HG02759 (cell line): ENCODE results near the gene SND1.

Source experiments
- ATAC-seq: cut with Tn5 transposase; IDR thresholded peaks from one replicate; pipeline ENCODE4 v1.9.1; 2021; ENCODE audit warnings: mild to moderate bottlenecking, moderate library complexity; ENCODE audit not compliant: unreplicated experiment

Gene SND1

DNA sequence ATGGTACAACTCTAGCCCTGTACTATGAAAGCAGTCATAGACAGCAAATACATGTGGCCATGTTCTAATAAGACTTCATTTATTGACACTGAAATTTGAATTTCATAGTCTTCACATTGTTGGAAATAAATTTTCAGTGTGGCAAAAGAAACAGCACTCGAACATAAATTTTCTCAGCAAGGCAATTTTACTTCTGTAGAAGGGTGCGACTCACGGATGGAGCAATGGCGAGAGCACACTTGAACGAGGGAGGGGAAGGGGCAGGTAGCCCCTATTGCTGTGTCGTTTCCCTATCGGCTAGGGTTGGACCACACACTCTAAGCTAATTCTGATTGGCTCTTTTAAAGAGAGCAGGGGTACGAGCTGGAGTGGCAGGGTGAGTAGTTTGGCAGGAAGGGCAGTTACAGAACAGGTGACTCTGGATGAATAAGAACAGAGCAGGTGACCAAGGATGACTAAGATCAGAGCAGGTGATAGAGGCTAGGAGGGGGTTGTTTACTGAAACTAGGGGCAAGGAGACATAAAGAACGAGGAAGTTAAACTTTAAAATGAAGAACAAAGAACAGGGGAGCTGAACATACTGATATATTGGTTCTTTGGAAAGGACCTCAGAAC is 327.2 kb downstream of the SND1 start:
- no peak for ATAC-seq

DNA sequence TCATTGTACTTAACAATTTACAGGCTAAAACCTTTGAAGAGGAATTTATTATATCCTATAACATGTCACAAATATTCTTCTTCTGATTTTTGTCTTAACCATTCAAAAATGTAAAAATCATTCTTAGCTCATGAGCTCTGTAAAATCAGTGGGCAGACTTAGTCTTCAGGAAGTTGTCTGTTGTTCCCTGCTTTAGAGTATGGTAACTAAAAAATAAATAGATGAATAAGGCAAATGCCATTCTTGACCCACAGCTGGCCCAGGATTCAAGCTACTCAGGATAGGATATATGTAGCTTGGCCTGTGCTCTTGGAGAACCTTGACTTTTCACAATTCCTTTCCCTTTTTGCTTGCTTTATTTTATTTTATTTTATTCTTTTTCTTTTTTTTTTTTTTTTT is 327.7 kb downstream of the SND1 start:
- ATAC-seq, result no peak

DNA sequence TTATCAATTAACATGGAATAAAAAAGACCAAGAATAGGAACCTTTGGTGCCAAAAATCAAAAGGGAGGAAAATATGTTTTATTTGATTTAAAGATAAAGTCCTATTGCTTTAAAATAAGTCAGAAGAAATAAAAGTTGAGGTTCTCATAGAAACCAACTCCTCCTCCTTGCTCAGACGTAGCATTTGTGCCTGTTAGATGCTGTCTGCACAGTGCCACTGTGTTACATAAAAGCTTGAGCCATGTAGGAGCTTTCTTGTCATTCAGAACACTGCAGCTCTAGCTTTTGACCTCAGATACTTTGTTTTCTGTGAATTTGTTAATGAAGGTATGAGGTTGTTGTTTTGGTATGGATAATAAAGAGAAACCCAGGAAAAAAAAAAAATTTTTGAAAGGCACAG is 328.9 kb downstream of the SND1 start:
- ATAC-seq, result no peak

DNA sequence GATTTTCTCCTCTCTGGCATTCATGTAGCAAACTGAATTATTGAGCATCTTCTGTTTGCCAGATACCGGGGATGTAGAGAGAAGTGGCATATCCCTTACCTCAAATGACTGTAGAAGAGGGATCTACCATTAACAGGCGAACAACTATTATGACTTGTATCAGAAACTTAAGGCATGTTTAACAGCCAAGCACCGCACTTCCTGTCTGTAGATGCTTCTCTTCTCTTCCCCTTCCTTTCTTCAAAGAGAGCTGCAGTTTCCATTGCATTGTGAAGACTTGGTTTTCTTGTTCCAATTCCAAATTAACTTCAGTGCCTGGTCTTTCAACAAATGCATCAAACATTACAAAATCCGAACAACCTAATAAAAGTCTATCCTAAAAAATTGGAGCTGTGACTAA is 330.0 kb downstream of the SND1 start:
- ATAC-seq, result no peak

DNA sequence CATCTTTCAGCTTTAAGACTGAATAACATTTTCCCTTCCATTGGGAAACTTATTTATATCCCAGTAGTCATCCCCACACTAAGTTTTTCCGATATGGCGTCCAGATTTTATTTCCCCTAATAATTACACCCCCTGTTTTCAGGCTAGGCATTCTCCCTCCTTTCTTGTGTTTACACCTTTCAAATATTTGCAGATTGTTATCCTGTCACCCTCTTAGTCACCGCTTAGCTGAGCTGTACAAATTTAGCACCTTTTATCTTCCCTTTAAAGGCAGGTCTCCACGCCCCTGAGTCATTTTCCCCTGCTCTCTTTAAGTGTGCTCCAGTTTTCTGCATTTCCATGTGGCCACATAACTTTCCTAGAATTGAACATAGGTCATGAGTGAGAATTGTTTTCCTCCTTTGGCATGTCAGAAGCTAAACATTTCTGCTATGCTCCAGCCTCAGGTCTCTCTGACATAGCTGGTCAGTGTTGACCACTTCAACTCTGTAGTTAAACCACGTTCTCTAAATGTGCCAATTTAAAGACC is 331.9 kb downstream of the SND1 start:
- ATAC-seq, result no peak

DNA sequence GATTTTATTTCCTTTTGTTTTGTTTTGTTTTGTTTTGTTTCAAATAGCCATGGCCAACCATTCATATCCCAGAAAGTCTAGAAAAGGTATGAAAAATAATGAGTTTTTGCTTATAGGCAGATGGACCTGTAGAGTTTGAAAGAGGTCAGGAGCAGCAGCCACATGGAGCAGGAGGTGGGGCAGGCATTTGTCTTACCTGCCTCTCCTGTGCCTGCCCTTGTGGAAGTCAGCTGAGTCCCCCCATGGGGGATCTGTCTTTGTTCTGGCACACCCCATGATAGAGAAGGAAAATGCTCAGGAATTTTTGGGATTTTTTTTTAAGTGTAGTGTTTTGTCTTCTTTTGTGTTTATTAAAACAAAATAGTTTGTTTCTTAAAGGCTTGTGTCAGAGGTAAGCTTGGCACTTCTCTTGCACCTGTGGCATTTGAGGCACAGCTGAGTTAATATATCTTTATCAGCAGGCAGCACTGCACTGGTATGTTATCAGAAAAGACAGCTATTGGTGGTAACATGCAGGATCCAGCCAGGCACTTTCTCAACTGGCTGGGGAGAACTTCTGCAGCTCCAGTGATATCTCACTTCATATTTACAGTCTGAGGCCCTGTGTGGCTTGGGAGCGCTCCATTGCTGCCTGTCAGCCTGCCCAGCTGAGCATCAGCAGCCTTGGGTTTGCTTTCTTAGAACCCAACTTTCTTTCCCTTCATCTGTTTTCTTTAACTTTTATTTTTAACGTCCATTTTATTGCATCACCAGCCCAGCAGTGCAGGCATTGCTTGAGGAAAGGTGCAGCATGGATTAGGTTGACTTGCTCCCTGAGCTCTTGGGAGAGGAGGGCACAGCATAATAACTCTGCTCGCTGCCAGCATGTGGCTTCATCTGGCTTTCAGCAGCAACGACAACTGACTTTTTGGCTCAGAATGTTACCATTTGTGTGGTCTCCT is 334.9 kb downstream of the SND1 start:
- no peak for ATAC-seq

DNA sequence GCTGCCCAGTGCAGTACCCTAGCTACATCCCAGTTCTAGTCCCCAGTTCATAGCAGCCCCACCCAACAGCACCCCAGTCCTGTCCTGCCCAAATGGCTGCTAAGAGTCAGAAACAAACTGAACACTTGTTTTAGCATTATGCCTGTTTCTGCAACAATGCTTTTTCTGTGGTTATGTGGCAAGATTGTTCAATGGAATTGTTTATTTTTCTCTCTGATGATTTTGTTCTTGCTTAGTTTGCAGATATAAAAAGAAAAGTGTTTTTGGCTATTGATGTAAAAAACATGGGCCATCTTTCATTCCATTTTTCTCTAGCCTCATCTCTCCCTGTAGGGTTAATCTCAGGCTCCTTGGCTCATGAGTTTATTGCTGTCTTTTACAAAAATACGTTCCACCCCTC is 336.8 kb downstream of the SND1 start:
- no peak for ATAC-seq

DNA sequence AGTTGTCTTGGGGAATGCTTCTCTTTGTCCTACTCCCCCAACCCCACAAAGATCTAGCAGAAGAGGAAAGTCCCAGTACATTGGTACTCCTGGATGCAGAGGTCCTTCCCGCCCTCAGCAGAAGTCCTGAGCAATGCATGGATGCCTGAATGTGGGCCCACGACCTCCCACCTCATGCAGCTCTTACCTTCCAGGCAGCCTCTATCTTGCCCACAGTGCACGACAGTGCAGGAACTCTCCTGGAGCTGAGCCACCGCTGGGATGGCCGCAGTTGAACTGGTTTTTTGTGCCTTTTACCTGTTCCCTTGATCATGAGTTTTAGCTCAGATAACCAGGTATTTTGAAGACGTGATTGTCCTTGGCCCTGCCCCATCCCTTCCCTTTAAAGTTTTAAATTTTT is 341.3 kb downstream of the SND1 start:
- ATAC-seq, result no peak

DNA sequence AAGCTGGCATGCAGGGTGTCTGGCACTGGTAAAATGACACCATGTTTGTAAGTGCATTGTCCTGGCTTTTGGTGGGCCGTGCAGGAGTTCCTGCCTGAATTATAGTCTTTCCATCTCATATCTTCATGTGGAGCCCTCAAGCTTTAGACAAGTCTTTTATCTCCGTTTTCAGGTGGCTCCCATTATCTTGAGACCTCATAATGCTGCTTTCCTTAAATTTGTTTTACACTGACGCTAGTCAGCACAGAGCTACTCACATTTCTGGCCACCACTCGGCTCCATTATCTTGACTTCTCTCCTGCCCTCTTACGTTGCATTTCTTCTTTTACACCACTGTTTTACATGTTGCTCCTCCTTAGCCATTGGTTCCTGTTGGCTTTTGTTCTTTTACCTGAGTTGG is 342.0 kb downstream of the SND1 start:
- ATAC-seq, result no peak

DNA sequence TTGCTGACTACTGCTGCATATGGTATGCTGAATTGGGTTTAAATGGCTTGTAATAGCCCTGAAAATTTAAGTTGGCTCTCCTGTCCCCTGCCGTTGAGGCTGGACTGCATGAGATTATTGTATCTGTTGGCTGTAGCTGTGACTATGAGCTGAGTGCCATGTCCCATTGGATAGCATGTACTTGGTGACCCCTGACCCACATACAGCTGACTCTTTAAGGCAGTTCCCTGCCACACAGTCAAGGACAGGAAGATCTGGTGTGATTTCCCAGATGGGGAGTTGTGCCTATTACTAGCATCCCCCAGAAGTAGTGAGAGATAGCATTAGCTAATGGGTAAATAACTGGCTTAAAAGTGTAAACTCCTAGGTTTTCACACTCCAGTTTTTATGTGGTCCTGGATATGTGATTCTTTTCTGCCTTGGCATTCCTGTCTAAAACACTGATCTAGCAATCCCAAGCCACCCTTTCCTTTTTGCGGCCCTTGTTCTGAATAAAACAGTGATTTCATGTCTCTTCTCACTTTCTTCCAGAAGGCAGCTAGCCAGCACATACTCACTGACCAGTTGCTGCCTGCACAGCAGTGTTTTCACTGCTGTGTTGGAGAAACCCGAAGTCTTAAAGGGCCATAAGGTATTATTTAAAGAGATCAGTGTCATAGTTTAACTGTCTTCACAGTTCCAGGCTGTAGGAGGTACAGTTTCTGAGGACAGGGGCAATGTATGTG is 343.3 kb downstream of the SND1 start:
- no peak for ATAC-seq

DNA sequence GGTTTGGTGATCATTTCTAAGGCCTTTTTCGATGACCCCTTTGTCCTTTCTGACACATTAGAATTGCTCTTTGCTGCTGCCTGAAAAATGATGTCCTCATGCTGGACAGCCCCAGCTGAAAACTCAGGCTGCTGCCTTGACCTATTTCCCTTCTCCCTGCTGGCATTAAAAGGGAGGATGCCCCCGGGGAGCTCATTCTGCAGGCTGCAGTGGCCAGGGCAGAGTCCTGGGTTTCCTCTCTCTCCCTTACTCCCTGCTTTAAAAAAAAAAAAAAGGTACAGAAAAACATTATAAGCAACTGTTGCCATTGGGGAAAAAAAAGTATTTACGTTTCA is 343.9 kb downstream of the SND1 start:
- no peak for ATAC-seq

DNA sequence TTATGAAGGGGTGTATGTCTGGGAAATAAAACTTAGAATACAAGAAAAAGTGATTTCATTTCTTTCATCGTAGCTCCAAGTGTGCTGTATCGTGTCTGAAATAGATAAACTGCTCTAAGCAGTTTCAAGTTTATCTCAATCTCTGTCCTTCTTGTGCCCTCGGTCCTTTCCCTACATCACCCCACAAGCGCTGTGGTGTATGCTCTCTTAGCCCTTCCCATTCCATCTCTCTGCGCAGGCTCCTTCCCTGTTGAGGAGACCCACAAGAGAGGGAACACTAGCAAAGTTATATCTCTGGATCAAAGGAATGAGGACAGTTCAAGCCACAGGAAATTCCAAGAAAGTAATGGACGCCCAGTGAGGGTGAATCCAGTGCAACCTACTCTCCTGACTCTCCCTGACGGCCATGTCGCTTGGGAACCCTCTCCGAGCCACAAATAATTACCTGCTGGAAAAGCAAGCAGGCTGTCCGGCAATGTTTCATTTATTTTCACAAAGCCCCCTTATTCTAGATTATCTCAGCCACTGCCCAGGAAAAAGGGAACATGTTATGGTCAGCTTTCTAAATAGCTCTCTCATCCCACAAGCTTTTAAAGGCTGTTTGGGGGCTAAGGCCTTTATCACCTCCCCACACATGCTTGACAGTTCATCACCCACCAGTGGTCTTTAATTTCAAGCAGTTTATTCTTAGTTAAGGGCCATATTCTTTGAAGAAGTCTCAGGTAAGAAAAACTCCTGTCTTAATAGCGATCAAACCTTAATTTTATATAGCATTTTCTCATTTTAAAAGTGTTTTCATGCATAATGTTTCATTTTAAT is 344.5 kb downstream of the SND1 start:
- ATAC-seq, result no peak

DNA sequence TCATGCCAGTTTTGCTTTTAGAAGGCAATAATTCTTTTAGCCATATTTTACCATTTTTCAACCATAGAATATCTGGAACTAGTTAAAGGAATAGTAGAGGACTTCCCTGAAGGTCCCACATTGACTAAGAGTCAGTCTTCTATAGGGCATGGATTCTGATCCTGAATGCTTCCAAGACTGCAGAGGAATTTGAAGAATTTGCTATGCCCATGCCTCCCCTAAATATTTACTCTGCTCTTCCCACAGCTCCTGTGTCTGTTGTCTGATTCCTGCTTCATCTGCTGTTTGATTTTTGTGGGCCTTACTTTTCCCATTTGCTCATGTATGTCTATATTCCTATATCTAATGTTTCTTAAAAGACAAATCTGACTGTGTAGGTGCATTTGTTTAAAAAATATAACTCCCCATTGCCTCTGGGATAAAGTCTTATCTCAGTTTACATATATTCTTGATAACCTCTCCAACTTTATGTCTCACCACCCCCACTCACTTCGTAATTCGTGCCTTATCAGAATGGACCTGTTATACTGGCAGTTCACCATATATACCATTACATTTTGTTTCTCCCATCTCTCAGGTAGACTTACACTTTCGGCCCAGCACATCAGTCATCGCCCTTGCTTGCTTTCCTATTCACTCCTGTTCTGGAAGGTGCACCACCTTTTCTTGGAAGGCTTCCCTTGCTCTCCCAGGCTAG is 345.4 kb downstream of the SND1 start:
- ATAC-seq, result no peak

DNA sequence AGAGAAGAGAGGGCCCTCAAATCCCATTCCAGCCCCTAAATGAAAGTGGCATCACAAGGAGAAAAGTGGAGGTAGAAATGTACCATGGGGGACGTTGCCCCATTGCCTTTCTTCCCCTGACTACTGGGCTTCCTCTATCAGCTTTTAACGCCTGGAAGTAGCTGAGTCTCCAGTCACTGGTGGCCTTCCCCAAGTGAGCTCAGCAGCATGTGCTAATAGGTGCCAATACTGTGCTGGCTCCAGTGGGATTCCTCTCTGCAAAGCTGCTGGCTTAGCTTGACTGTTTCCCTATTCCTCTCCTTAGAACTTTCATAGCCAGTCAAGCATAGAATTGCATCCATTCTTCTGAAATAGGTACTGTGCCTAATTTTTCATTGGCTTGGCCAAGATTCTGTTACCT is 346.7 kb downstream of the SND1 start:
- ATAC-seq, result no peak

DNA sequence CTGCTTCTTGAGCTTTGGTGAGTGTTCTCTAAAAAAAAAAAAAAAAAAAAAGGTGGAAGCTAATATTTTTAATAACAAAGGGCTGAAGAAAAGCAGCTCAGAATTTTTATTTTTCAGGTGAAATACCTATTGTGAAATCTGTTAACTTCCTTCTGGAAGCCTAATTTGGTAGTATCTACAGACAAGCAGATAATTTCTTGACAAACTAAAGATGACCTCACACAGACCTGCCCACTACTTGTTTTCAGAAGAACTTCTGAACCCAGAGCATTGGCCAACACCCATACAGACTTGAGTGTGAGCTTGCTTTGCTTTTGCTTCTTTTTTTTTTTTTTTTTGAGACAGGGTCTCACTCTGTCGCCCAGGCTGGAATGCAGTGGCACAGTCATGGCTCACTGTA is 348.1 kb downstream of the SND1 start:
- no peak for ATAC-seq

DNA sequence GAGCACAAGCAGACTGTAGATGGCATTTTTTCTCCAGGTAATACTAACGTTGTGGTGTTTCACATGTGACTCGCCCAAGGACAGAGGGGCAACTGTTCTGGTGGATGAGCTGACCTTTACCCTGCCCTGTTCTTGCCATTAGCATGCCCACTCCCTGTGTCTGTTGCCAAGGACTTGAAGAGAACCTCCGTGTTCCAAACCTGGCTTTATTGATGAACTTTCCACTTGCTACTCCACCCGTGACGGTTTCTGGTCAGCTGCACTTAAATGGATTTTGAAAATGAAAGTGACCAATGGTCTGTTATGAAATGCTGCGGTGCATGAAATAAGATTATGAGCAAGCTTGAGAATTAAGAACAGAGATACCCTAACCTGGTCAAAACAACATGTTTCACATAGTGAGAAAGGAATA is 348.9 kb downstream of the SND1 start:
- peak; percentile 47 for ATAC-seq

DNA sequence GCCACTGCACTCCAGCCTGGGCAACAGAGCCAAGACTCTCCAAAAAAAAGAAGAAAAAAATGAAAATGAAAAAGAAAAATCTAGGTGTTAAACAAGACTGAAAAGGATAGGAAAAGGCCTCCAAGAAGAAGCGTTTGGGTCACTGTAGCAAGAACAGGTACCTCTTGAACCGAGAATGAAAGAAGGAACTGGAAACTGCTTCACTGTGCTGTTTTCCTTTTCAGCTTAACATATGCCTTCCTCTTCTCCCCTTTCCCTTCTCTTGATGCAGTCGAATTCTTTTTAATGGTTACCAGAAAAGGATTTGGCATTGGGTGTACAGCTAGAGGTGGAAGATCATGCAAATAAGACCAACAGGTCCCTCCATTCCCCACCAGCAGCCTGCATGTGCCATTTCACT is 351.2 kb downstream of the SND1 start:
- ATAC-seq, result peak; percentile 54

DNA sequence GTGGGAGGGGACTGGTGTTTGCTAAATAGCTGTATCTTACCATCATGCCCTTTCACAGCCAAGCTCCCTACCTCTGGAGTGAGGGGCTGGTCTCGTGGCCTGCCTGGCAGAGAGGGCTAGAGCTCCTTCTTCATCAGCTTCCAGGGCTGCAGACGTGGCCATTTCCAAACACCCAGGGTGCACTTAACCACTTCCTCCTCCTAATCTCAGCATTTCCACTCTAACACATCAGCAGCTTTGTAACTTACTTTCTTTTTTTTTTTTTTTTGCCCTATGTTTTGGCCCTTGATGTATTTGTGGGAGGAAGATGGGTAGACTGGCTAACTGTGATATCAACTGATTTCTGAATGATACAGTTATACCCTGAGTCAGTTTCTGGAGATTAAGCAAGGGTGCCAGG is 351.8 kb downstream of the SND1 start:
- no peak for ATAC-seq

DNA sequence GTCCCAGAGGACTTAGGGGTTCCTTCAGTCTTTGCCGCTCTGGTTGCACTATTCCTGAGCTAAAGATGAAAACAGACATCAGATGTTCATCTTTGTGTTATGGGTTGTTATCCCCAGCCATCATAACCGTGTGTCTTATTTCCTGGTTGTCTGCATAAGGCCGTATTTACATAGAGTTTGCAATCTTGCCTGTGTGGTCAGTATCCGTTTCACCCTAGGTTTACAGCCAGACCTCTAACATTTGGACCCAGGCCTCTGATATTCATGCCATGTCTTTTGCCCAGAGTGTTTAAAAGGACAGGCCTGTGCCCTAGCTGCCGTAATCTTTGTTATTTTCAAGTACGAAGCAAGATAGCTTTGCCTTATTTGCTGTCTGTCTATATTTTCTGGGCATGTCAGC is 352.6 kb downstream of the SND1 start:
- no peak for ATAC-seq

DNA sequence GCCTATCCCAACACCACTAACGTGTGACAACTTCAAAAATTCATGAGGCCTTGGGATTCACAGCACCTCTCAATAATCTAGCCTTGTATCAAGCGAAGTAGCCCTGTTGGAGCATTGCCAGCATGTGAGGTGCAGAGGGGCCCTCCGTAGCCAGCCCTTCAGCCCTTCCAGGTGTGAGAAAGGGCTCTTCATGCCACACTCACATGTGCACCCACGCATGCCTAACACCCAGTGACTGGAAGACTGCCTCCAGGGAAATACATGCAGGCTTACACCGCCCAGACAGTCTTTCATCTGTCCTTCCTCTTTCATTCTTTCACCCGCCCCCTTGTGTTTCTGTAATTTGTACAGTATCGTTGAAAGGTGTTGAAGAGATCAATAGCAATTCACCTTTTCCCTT is 353.1 kb downstream of the SND1 start:
- no peak for ATAC-seq
